Measurements from ENCODE around the gene MED17. TPM values are rescaled to one million over a fixed set of nuclear protein-coding genes. Genes with fewer than 3 reads are reported as not detected.

Gene MED17
- total RNA-seq (2021; ENCODE audit: unreplicated experiment), result 41.1 TPM
- polyA plus RNA-seq (2012), result 19.3 and 20.8 TPM in 2 replicates
- Bru-seq, nascent RNA, result percentile 85 among the genes with signal in this experiment
- BruChase-seq, experiment 1, labeled RNA remaining after a 6-hour chase, result percentile 69 among the genes with signal in this experiment
- BruChase-seq, experiment 2, labeled RNA remaining after a 2-hour chase, result percentile 89 among the genes with signal in this experiment
- long read RNA-seq, full-length matches to known transcripts, result 74 of 80 reads
- long read RNA-seq, partial matches to known transcripts, result 0 of 80 reads
- long read RNA-seq, other reads (novel, unspliced or antisense), result 6 of 80 reads

- Histone ChIP-seq H3K4me2 (ENCODE audit: low read length) (peak within 1 kb of the TSS; percentile 77), H3K79me2 (ENCODE audit: insufficient read depth, low read length) (peaks cover 52% of the 10 kb centered on the region), H3K4me3 (replicated peaks in 1 of 2; ENCODE audit: low read depth in 1 of 2, low read length in 2 of 2) (peak within 1 kb of the TSS; percentile 75 to 93), H4K20me1 (ENCODE audit: insufficient read depth) (peaks cover 15% of the 10 kb centered on the region; the same call in 1 of the 2 replicates), H3K9me3 (ENCODE audit: control insufficient read depth in 1 of 2, insufficient read depth in 1 of 2, low read depth in 1 of 2, low read length in 2 of 2) (no peaks in the 10 kb centered on the region), H3K9ac (ENCODE audit: low read length) (peak within 1 kb of the TSS; percentile 98), H3K27ac (ENCODE audit: low read depth, low read length) (peak within 1 kb of the TSS; percentile 87), H3K27me3 (ENCODE audit: insufficient read depth, low read length) (no peaks in the 10 kb centered on the region), H3K4me1 (ENCODE audit: control insufficient read depth in 1 of 2, insufficient read depth in 2 of 2, low read length in 2 of 2) (peaks cover 9 to 12% of the 10 kb centered on the region in 2 experiments; a peak in 3 of 4 replicates), H3K9me2 (ENCODE audit: insufficient read depth) (no peaks in the 10 kb centered on the region), H2AFZ (ENCODE audit: low read depth, low read length, poor library complexity, severe bottlenecking) (peak within 1 kb of the TSS; percentile 49), H3K36me3 (ENCODE audit: control insufficient read depth in 1 of 2, insufficient read depth in 2 of 2, low read length in 2 of 2) (peaks cover 8 to 13% of the 10 kb centered on the region in 2 experiments; a peak in 3 of 4 replicates)
- TF ChIP-seq EZH2 (IDR thresholded peaks at IDR 0.05) (no peak), FOSL1 (IDR thresholded peaks at IDR 0.05; ENCODE audit: low read depth) (peak; percentile 41; the same call in 1 of the 2 replicates), EZH2phosphoT487 (IDR thresholded peaks at IDR 0.05; ENCODE audit: borderline replicate concordance) (no peak), SIN3A (IDR thresholded peaks at IDR 0.05; ENCODE audit: low read depth) (peak; percentile 88), POLR2AphosphoS5 (IDR thresholded peaks at IDR 0.05; ENCODE audit: low read depth, low read length) (peak; percentile 98), POLR2A (IDR thresholded peaks at IDR 0.05; ENCODE audit: borderline replicate concordance, extremely low read depth, insufficient read depth, insufficient read length) (peak; percentile 97), CTCF (IDR thresholded peaks at IDR 0.05 in 2 of 3, conservative IDR thresholded peaks at IDR 0.05 in 1 of 3; ENCODE audit: borderline replicate concordance in 1 of 3, insufficient read depth in 1 of 3, low read depth in 2 of 3, low read length in 2 of 3) (peak in 2 of 3 experiments; percentile 46 to 47; a peak in 4 of 6 replicates), ZFX (IDR thresholded peaks at IDR 0.05) (peak; percentile 91), SP1 (IDR thresholded peaks at IDR 0.05; ENCODE audit: low read depth) (peak; percentile 44), YY1 (IDR thresholded peaks at IDR 0.05; ENCODE audit: extremely low read depth, insufficient replicate concordance, low read depth, low read length) (peak; percentile 60)
- DNase-seq (ENCODE audit: low read depth, low spot score), result peak; percentile 81
- intact Hi-C loops (cut with micrococcal nuclease), result loop anchor here (2.0 kb wide), 1 partner anchor 44 kb away; the partner anchor contains the start of genes C11orf54 and TAF1D
- POLR2A ChIA-PET, result interaction anchor here (0.8 to 2.3 kb wide), 9 partner anchors 8 to 1185 kb away, joined by 3 to 39 read pairs (median 4); partner anchors contain the start of genes C11orf54 and TAF1D
- CTCF ChIA-PET, result interaction anchor here (0.8 to 1.1 kb wide), 4 partner anchors 26 to 550 kb away, joined by 3 to 7 read pairs (median 4); partner anchors contain the start of genes C11orf54 and TAF1D
- RAD21 ChIA-PET (ENCODE audit: low non-redundant PET in 1 of 2, low total read pairs in 2 of 2, uncharacterized antibody in 2 of 2, unreplicated experiment in 2 of 2), result interaction anchor here in 1 of 2 experiments (0.9 kb wide), 1 partner anchor 43 kb away, joined by 4 read pairs; the partner anchor contains the start of genes C11orf54 and TAF1D
- TSS peak; percentile 61 for BruUV-seq (replicated peaks)
- peak; percentile 93 for ATAC-seq
Measured at GRCh38 chr11:93784145-93784934, at the start of gene MED17. Gene MED17 (plus strand): TSS chr11:93784282. CDS start chr11:93784514, 232 bp downstream.
